WERI-Rb-1 (cell line): ENCODE data around the gene UBIAD1.
"Not testable (repeated sequence)": the region's sequence is repeated elsewhere in the genome, so short reads cannot be mapped to it uniquely, and the experiment has no call there.

ENCODE experiments used
- DNase-seq: peaks from one replicate; pipeline ENCODE4 v3.0.0-alpha.2; 2020
- H3K27ac ChIP-seq: fragments of 250-450 bp; sonication (Bioruptor Pico); 2 replicates; pipeline ENCODE4 v1.5.1; 2020; ENCODE audit warnings: mild to moderate bottlenecking, moderate library complexity
- H3K27me3 ChIP-seq: fragments of 250-450 bp; sonication (Bioruptor Pico); 2 replicates; pipeline ENCODE4 v1.5.1; 2021; ENCODE audit warnings: mild to moderate bottlenecking, low read depth, moderate library complexity; ENCODE audit not compliant: insufficient read depth, severe bottlenecking
- H3K36me3 ChIP-seq: fragments of 250-450 bp; sonication (Bioruptor Pico); 2 replicates; pipeline ENCODE4 v1.5.1; 2020; ENCODE audit warnings: mild to moderate bottlenecking, moderate library complexity
- H3K4me3 ChIP-seq: 2 replicates; pipeline ENCODE4 v1.5.1; 2011; ENCODE audit warnings: low read depth, mild to moderate bottlenecking, control low read depth, low read length
- H3K9me3 ChIP-seq: fragments of 250-450 bp; sonication (Bioruptor Pico); 2 replicates; pipeline ENCODE4 v1.5.1; 2021; ENCODE audit warnings: mild to moderate bottlenecking, moderate library complexity; ENCODE audit not compliant: severe bottlenecking
- CTCF ChIP-seq: IDR thresholded peaks from 2 replicates; pipeline ENCODE4 v1.5.1; 2011; ENCODE audit warnings: low read depth, mild to moderate bottlenecking, control low read depth, inconsistent platforms, low read length

UBIAD1 gene

GRCh38 chr1:11289064-11289463 is 16.1 kb downstream of the UBIAD1 start:
- no peak for TF ChIP-seq CTCF
- Histone ChIP-seq H3K36me3 (peaks cover 36% of the 10 kb centered on the region), H3K27ac (no peak overlapping the region), H3K9me3 (no peaks in the 10 kb centered on the region), H3K4me3 (no peak overlapping the region), H3K27me3 (no peaks in the 10 kb centered on the region)
- DNase-seq, result no peak

GRCh38 chr1:11291049-11291448 is 18.1 kb downstream of the UBIAD1 start:
- H3K9me3 ChIP-seq, result no peaks in the 10 kb centered on the region
- H3K36me3 ChIP-seq, result peaks cover 40% of the 10 kb centered on the region
- no peak overlapping the region for H3K4me3 ChIP-seq
- no peak overlapping the region for H3K27ac ChIP-seq
- H3K27me3 ChIP-seq, result no peaks in the 10 kb centered on the region
- DNase-seq, result no peak
- no peak for TF ChIP-seq CTCF

- Histone ChIP-seq H3K9me3 (no peaks in the 10 kb centered on the region), H3K27ac (no peak overlapping the region), H3K36me3 (peaks cover 24% of the 10 kb centered on the region), H3K4me3 (no peak overlapping the region), H3K27me3 (no peaks in the 10 kb centered on the region)
- TF ChIP-seq CTCF, result no peak
- no peak for DNase-seq
Measured at GRCh38 chr1:11293856-11294255, 20.9 kb downstream of the UBIAD1 start.

- H3K36me3 ChIP-seq, result peaks cover 24% of the 10 kb centered on the region
- no peaks in the 10 kb centered on the region for H3K27me3 ChIP-seq
- no peak for TF ChIP-seq CTCF
- H3K27ac ChIP-seq, result no peak overlapping the region
- no peaks in the 10 kb centered on the region for H3K9me3 ChIP-seq
- H3K4me3 ChIP-seq, result no peak overlapping the region
- DNase-seq, result no peak
Measured at GRCh38 chr1:11294951-11295350, 22.0 kb downstream of the UBIAD1 start.

DNA sequence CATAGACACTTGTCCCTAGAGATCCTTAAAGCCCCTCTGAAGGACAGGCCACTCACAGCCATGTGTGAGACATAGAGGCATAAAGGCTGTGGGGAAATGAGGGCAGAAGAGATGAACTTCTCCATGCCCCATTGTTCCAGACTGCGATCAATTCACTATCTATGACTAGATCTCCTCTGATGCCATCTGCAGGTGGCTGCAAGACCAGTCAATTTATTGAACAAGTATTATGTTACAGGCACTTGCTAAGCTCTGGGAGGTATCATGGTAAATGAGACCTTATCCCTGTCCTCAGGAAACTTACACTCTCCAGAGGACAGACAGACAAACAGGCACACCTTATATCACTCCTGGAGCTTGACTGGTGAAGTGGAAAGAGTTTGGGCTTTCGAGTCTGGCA is 22.9 kb downstream of the UBIAD1 start:
- no peaks in the 10 kb centered on the region for H3K27me3 ChIP-seq
- TF ChIP-seq CTCF, result no peak
- no peak overlapping the region for H3K4me3 ChIP-seq
- no peak overlapping the region for H3K27ac ChIP-seq
- H3K9me3 ChIP-seq, result no peaks in the 10 kb centered on the region
- no peak for DNase-seq
- H3K36me3 ChIP-seq, result peaks cover 20% of the 10 kb centered on the region

DNA sequence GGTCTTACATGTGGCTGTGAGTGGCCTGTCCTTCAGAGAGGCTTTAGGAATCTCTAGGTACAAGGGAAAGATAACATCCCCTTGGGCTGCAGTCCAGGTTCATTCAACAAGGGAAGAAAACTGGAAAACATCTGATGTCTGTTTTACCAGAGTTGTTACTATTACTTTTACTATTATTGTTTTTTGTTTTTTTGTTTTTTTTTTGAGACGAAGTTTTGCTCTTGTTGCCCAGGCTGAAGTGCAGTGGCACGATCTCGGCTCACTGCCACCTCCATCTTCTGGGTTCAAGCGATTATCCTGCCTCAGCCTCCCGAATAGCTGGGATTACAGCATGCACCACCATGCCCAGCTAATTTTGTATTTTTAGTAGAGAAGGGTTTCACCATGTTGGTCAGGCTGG is 24.8 kb downstream of the UBIAD1 start:
- not testable (repeated sequence) for H3K9me3 ChIP-seq, DNase-seq

More for the DNA sequence above, 24.8 kb downstream of the UBIAD1 start:
- H3K27ac ChIP-seq, H3K4me3 ChIP-seq, H3K27me3 ChIP-seq: not testable (repeated sequence)
- H3K36me3 ChIP-seq, result peaks cover 14% of the 10 kb centered on the region
